Measurements from ENCODE around the gene TBPL1.
"Not testable (repeated sequence)": the region's sequence is repeated elsewhere in the genome, so short reads cannot be mapped to it uniquely, and the experiment has no call there.

The TBPL1 gene

DNA sequence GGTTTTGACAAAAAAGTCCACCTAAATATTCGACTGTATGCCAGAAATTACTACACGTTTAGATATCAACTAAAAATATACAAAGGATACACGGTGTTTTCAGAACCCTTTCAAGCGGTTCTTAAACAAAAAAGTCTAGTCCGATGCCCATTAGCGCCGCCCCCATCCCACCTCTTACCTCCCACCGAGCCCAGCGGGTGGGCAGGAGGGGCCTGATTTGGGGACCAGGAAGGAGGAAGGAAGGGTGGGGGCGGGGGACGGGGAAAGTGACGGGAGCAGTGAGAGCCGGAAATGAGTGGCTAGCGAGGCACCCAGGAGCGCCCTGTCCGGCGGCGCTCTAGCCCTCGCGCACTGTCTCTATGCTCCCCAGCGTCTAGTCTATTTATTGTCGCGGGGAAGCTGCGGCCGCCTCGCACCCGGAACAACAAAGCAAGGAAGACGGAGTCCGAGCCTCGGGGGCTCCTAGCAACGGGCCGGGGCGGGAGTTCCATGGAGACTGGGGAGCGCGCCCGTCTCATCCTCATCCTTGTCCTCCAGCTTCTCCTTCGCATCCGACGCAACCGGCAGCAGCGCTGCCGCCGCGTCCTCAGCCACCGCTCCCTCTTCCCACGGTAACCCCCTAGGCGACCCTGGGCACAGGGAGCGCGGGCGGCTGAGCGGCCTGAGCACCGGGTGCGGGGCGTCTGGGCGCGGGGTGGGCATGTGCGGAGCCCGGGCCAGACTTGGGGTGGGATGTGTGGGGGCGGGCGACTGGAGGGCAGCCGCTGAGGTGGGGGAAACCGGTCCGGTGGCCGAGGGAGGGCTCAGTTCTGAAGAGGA lies at the start of gene TBPL1:
Gene TBPL1 (plus strand): TSS at position 410 of the 819 bp plus-strand sequence. CDS start 26,902 bp downstream, outside the sequence.
- Histone ChIP-seq H3K4me1 (ENCODE audit: control insufficient read depth, insufficient read depth, low read length) (0 out of 2 replicates have a peak, but pooled peaks cover 1% of the 10 kb centered on the region), H3K27me3 (ENCODE audit: control insufficient read depth, insufficient read depth, low read length) (no peaks in the 10 kb centered on the region), H3K9me3 (ENCODE audit: control insufficient read depth, insufficient read depth, low read length) (no peaks in the 10 kb centered on the region), H3K36me3 (ENCODE audit: control insufficient read depth, insufficient read depth, low read length) (no peaks in the 10 kb centered on the region), H3K4me3 (ENCODE audit: low read length) (peak within 1 kb of the TSS; percentile 74), H3K27ac (ENCODE audit: low read length) (no peak within 1 kb of the TSS)
- WGBS (ENCODE audit: insufficient coverage, insufficient read length), result no CpG with 5 or more reads among the region's 64 CpGs
- DNase-seq (ENCODE audit: low read depth, low spot score), result peak; percentile 78

DNA sequence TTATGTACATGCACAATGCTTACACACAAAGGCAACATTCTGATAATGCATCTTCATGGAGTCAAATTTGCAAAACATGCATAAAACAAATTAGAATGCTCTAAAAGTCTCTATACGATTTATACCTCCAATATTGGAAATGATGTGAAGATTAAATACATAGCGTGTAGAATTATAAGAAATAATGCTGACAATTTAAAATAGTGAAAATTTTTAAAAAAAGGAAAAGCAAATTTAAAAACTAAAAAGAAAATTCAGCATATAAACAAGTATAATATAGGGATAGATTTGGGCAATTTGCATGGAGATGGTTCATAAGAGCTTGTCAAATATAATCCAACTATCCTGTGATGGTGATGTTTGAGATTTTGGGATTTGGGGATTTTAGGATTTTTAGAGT lies 49.2 kb upstream of the TBPL1 start:
- Histone ChIP-seq H3K36me3 (ENCODE audit: control insufficient read depth, insufficient read depth, low read length) (no peaks in the 10 kb centered on the region), H3K27me3 (ENCODE audit: control insufficient read depth, insufficient read depth, low read length) (no peaks in the 10 kb centered on the region), H3K9me3 (ENCODE audit: control insufficient read depth, insufficient read depth, low read length) (no peaks in the 10 kb centered on the region), H3K4me1 (ENCODE audit: control insufficient read depth, insufficient read depth, low read length) (no peaks in the 10 kb centered on the region), H3K4me3 (ENCODE audit: low read length) (no peak overlapping the region), H3K27ac (ENCODE audit: low read length) (no peak overlapping the region)
- no CpG with 5 or more reads among the region's 2 CpGs for whole genome bisulfite sequencing (ENCODE audit: insufficient coverage, insufficient read length)
- DNase-seq (ENCODE audit: low read depth, low spot score), result no peak

GRCh38 chr6:133906050-133906449 lies 47.0 kb upstream of the TBPL1 start:
- Histone ChIP-seq H3K27me3 (ENCODE audit: control insufficient read depth, insufficient read depth, low read length) (no peaks in the 10 kb centered on the region), H3K4me3 (ENCODE audit: low read length) (no peak overlapping the region), H3K9me3 (ENCODE audit: control insufficient read depth, insufficient read depth, low read length) (no peaks in the 10 kb centered on the region), H3K27ac (ENCODE audit: low read length) (no peak overlapping the region), H3K4me1 (ENCODE audit: control insufficient read depth, insufficient read depth, low read length) (no peaks in the 10 kb centered on the region), H3K36me3 (ENCODE audit: control insufficient read depth, insufficient read depth, low read length) (no peaks in the 10 kb centered on the region)
- no CpG with 5 or more reads among the region's 1 CpG for WGBS (ENCODE audit: insufficient coverage, insufficient read length)
- no peak for DNase-seq (ENCODE audit: low read depth, low spot score)

GRCh38 chr6:133916650-133917151 lies 36.3 kb upstream of the TBPL1 start:
- WGBS (ENCODE audit: insufficient coverage, insufficient read length), result no CpG with 5 or more reads among the region's 8 CpGs
- DNase-seq (ENCODE audit: low read depth, low spot score), result peak; percentile 99
- no peak overlapping the region for H3K27ac ChIP-seq (ENCODE audit: low read length)
- H3K36me3 ChIP-seq (ENCODE audit: control insufficient read depth, insufficient read depth, low read length), result no peaks in the 10 kb centered on the region
- peaks cover 2% of the 10 kb centered on the region; the same call in 1 of the 2 replicates for H3K4me1 ChIP-seq (ENCODE audit: control insufficient read depth, insufficient read depth, low read length)
- H3K9me3 ChIP-seq (ENCODE audit: control insufficient read depth, insufficient read depth, low read length), result no peaks in the 10 kb centered on the region
- no peak overlapping the region for H3K4me3 ChIP-seq (ENCODE audit: low read length)
- H3K27me3 ChIP-seq (ENCODE audit: control insufficient read depth, insufficient read depth, low read length), result no peaks in the 10 kb centered on the region

DNA sequence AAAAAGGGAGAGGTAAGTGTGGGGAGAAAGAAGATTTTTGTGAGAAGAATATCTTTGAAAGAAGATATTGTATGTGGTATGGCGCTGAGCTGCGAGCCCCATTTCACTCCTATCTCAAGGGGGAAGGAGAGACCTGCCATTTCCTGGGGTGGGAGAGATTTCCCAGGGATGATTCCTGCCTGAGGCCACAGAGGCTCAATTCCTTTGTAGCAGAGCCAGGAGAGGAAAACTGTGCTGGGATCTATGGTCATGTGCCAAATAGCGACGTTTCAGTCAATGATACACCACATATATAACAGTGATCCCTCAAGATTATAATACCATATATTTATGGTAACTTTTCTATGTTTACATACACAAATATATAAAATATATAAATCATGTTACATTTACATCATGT lies 35.2 kb upstream of the TBPL1 start:
- DNase-seq (ENCODE audit: low read depth, low spot score), result no peak
- 100% methylated on average over 2 of the region's 4 CpGs for WGBS (ENCODE audit: insufficient coverage, insufficient read length)
- H3K4me3 ChIP-seq (ENCODE audit: low read length), result no peak overlapping the region
- no peaks in the 10 kb centered on the region for H3K9me3 ChIP-seq (ENCODE audit: control insufficient read depth, insufficient read depth, low read length)
- H3K27me3 ChIP-seq (ENCODE audit: control insufficient read depth, insufficient read depth, low read length), result no peaks in the 10 kb centered on the region
- H3K36me3 ChIP-seq (ENCODE audit: control insufficient read depth, insufficient read depth, low read length), result no peaks in the 10 kb centered on the region
- no peak overlapping the region for H3K27ac ChIP-seq (ENCODE audit: low read length)
- peaks cover 2% of the 10 kb centered on the region; the same call in 1 of the 2 replicates for H3K4me1 ChIP-seq (ENCODE audit: control insufficient read depth, insufficient read depth, low read length)

- Histone ChIP-seq H3K27me3 (ENCODE audit: control insufficient read depth, insufficient read depth, low read length) (no peaks in the 10 kb centered on the region), H3K4me1 (ENCODE audit: control insufficient read depth, insufficient read depth, low read length) (peaks cover 2% of the 10 kb centered on the region; the same call in 1 of the 2 replicates), H3K4me3 (ENCODE audit: low read length) (no peak overlapping the region), H3K27ac (ENCODE audit: low read length) (no peak overlapping the region), H3K36me3 (ENCODE audit: control insufficient read depth, insufficient read depth, low read length) (no peaks in the 10 kb centered on the region), H3K9me3 (ENCODE audit: control insufficient read depth, insufficient read depth, low read length) (no peaks in the 10 kb centered on the region)
- no CpG with 5 or more reads among the region's 2 CpGs for WGBS (ENCODE audit: insufficient coverage, insufficient read length)
- DNase-seq (ENCODE audit: low read depth, low spot score), result no peak
These were observed 34.7 kb upstream of the TBPL1 start for GRCh38 chr6:133918208-133918930.

DNA sequence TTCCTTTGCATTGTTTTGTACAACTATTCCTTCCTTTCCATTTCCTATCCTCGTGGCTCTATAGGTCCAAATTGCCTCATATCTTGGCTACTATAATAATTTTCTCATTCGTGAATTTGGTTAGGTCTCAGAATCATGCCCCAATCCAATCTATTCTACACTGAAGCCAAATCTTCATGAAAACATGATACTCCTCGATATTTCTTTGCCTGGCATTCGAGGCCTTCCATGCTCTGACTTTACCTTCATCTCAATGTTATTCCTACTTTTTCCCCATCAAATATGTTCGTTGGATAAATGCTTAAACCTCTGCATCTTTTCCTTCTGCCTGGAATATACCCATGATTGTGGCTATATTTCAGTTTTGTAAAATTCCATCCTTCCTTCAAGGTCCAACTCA lies 33.7 kb upstream of the TBPL1 start:
- no peaks in the 10 kb centered on the region for H3K9me3 ChIP-seq (ENCODE audit: control insufficient read depth, insufficient read depth, low read length)
- H3K4me3 ChIP-seq (ENCODE audit: low read length), result no peak overlapping the region
- peaks cover 2% of the 10 kb centered on the region; the same call in 1 of the 2 replicates for H3K4me1 ChIP-seq (ENCODE audit: control insufficient read depth, insufficient read depth, low read length)
- no peak for DNase-seq (ENCODE audit: low read depth, low spot score)
- H3K36me3 ChIP-seq (ENCODE audit: control insufficient read depth, insufficient read depth, low read length), result no peaks in the 10 kb centered on the region
- no CpG with 5 or more reads among the region's 5 CpGs for WGBS (ENCODE audit: insufficient coverage, insufficient read length)
- H3K27me3 ChIP-seq (ENCODE audit: control insufficient read depth, insufficient read depth, low read length), result no peaks in the 10 kb centered on the region
- no peak overlapping the region for H3K27ac ChIP-seq (ENCODE audit: low read length)

DNA sequence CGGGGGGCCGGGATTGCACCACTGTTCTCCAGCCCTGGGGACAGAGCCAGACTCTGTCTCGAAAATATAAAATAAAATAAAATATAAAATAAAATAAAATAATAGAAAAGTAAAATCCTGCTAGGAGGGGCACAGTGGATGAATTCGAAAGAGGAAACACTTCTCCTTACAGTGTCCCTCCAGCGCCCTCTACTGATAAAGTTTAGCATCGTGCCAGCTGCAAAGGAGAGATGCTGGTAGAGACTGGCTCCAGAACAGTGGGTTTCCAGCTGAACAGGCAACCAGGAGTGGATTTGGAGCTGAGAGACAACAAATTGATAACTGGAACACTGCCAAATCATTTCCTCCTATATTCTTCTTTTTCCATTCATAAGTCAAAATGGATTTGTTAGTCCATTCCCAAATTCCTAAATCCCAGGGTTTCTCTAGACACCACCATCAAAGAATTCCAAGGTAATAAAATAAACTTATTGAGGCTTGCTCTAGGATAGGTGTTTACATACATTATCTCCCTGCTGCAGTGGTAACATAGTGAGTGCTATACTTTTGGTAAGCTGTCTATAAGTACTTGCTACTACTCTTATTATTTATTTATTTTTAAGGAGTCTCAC lies 31.7 kb upstream of the TBPL1 start:
- no CpG with 5 or more reads among the region's 6 CpGs for WGBS (ENCODE audit: insufficient coverage, insufficient read length)
- Histone ChIP-seq H3K36me3 (ENCODE audit: control insufficient read depth, insufficient read depth, low read length) (no peaks in the 10 kb centered on the region), H3K9me3 (ENCODE audit: control insufficient read depth, insufficient read depth, low read length) (no peaks in the 10 kb centered on the region), H3K4me3 (ENCODE audit: low read length) (no peak overlapping the region), H3K27me3 (ENCODE audit: control insufficient read depth, insufficient read depth, low read length) (no peaks in the 10 kb centered on the region), H3K27ac (ENCODE audit: low read length) (no peak overlapping the region), H3K4me1 (ENCODE audit: control insufficient read depth, insufficient read depth, low read length) (no peaks in the 10 kb centered on the region)
- DNase-seq (ENCODE audit: low read depth, low spot score), result peak; percentile 47

GRCh38 chr6:133923938-133924593 lies 29.0 kb upstream of the TBPL1 start:
- WGBS (ENCODE audit: insufficient coverage, insufficient read length), result no CpG with 5 or more reads among the region's 6 CpGs
- peak; percentile 77 for DNase-seq (ENCODE audit: low read depth, low spot score)
- no peaks in the 10 kb centered on the region for H3K4me1 ChIP-seq (ENCODE audit: control insufficient read depth, insufficient read depth, low read length)
- no peaks in the 10 kb centered on the region for H3K36me3 ChIP-seq (ENCODE audit: control insufficient read depth, insufficient read depth, low read length)
- H3K4me3 ChIP-seq (ENCODE audit: low read length), result no peak overlapping the region
- H3K27ac ChIP-seq (ENCODE audit: low read length), result no peak overlapping the region
- no peaks in the 10 kb centered on the region for H3K27me3 ChIP-seq (ENCODE audit: control insufficient read depth, insufficient read depth, low read length)
- H3K9me3 ChIP-seq (ENCODE audit: control insufficient read depth, insufficient read depth, low read length), result no peaks in the 10 kb centered on the region

- not testable (repeated sequence) for H3K4me3 ChIP-seq (ENCODE audit: low read length); DNase-seq (ENCODE audit: low read depth, low spot score); H3K27ac ChIP-seq (ENCODE audit: low read length); H3K36me3 ChIP-seq (ENCODE audit: control insufficient read depth, insufficient read depth, low read length); H3K9me3 ChIP-seq (ENCODE audit: control insufficient read depth, insufficient read depth, low read length); H3K4me1 ChIP-seq (ENCODE audit: control insufficient read depth, insufficient read depth, low read length); H3K27me3 ChIP-seq (ENCODE audit: control insufficient read depth, insufficient read depth, low read length)
- WGBS (ENCODE audit: insufficient coverage, insufficient read length), result no CpG with 5 or more reads among the region's 6 CpGs
These were observed 21.8 kb upstream of the TBPL1 start for GRCh38 chr6:133931221-133931620.

Data from iPS DF 6.9 (cell line).